ENCODE data around the gene ICAM5. TPM values are rescaled to one million over a fixed set of nuclear protein-coding genes. Genes with fewer than 3 reads are reported as not detected.

ICAM5 gene
- total RNA-seq, 1 experiment from 2014 or later: 2.0 TPM

- Histone ChIP-seq H3K27me3 (ENCODE audit: low read length) (no peaks in the 10 kb centered on the region), H3K27ac (ENCODE audit: low read length) (no peak overlapping the region), H3K9me2 (replicated peaks; ENCODE audit: low read length) (no peaks in the 10 kb centered on the region), H3K4me2 (ENCODE audit: low read length) (no peak overlapping the region), H4K20me1 (ENCODE audit: low read length) (no peaks in the 10 kb centered on the region), H3K36me3 (ENCODE audit: low read depth, low read length) (peaks cover 48% of the 10 kb centered on the region), H3K9me3 (ENCODE audit: low read length) (no peaks in the 10 kb centered on the region), H3K4me1 (ENCODE audit: insufficient read depth, low read length) (peaks cover 4% of the 10 kb centered on the region; the same call in 1 of the 2 replicates), H3F3A (ENCODE audit: low read length, unreplicated experiment) (no peaks in the 10 kb centered on the region), H3K4me3 (ENCODE audit: low read length) (no peak overlapping the region), H2AFZ (ENCODE audit: low read length) (no peak overlapping the region), H3K79me2 (ENCODE audit: low read length) (no peaks in the 10 kb centered on the region), H3K9ac (ENCODE audit: low read length) (no peak overlapping the region)
- CTCF ChIA-PET: no interaction called here
- no peak for DNase-seq
- BruUV-seq (replicated peaks): no TSS peak
- TF ChIP-seq, protein P1, sequence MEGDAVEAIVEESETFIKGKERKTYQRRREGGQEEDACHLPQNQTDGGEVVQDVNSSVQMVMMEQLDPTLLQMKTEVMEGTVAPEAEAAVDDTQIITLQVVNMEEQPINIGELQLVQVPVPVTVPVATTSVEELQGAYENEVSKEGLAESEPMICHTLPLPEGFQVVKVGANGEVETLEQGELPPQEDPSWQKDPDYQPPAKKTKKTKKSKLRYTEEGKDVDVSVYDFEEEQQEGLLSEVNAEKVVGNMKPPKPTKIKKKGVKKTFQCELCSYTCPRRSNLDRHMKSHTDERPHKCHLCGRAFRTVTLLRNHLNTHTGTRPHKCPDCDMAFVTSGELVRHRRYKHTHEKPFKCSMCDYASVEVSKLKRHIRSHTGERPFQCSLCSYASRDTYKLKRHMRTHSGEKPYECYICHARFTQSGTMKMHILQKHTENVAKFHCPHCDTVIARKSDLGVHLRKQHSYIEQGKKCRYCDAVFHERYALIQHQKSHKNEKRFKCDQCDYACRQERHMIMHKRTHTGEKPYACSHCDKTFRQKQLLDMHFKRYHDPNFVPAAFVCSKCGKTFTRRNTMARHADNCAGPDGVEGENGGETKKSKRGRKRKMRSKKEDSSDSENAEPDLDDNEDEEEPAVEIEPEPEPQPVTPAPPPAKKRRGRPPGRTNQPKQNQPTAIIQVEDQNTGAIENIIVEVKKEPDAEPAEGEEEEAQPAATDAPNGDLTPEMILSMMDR (conservative IDR thresholded peaks at IDR 0.05; ENCODE audit: low read depth, low read length): no peak
- TF ChIP-seq EZH2phosphoT487 (IDR thresholded peaks at IDR 0.05; ENCODE audit: borderline replicate concordance, low read length) (no peak), EZH2 (IDR thresholded peaks at IDR 0.05; ENCODE audit: low read length, unreplicated experiment) (no peak)
- POLR2A ChIA-PET (ENCODE audit: unreplicated experiment): no interaction called here
- intact Hi-C loops (cut with micrococcal nuclease): no loop called here
- ATAC-seq: no peak
Observed at GRCh38 chr19:10320602-10321416, 31.1 kb downstream of the ICAM5 start.

DNA sequence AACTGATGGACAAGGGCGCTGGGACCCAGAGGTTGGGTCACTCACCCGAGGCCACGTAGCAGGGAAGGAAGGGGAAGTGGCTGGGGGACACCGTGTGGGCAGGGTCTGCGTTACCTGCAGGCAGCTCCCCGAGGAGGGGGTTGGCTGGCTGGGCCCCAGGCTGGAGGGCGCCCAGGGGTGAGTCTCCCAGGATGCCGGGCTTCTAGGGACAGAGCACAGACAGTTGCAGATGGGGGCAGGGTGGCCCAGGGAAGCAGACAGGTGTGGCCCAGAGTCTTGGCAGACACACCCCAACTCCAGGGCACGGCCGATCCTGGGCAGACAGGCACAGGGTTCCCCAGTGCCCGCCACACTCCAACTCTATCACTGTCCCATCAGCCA lies 31.7 kb downstream of the ICAM5 start:
- TF ChIP-seq EZH2phosphoT487 (IDR thresholded peaks at IDR 0.05; ENCODE audit: borderline replicate concordance, low read length): no peak
- TF ChIP-seq EZH2 (IDR thresholded peaks at IDR 0.05; ENCODE audit: low read length, unreplicated experiment): no peak
- TF ChIP-seq, protein P1 (conservative IDR thresholded peaks at IDR 0.05; ENCODE audit: low read depth, low read length): no peak
- ATAC-seq (peak; percentile 8; the same call in 1 of the 2 replicates), DNase-seq (no peak)
- H3F3A ChIP-seq (ENCODE audit: low read length, unreplicated experiment): no peaks in the 10 kb centered on the region
- H3K4me3 ChIP-seq (ENCODE audit: low read length): no peak overlapping the region
- H3K36me3 ChIP-seq (ENCODE audit: low read depth, low read length): peaks cover 49% of the 10 kb centered on the region
- no peaks in the 10 kb centered on the region for H3K79me2 ChIP-seq (ENCODE audit: low read length)
- no peaks in the 10 kb centered on the region for H3K9me3 ChIP-seq (ENCODE audit: low read length)
- no peaks in the 10 kb centered on the region for H3K9me2 ChIP-seq (replicated peaks; ENCODE audit: low read length)
- no peaks in the 10 kb centered on the region for H3K27me3 ChIP-seq (ENCODE audit: low read length)
- no peak overlapping the region for H3K27ac ChIP-seq (ENCODE audit: low read length)
- H3K4me1 ChIP-seq (ENCODE audit: insufficient read depth, low read length): no peaks in the 10 kb centered on the region
- H4K20me1 ChIP-seq (ENCODE audit: low read length): no peaks in the 10 kb centered on the region
- CTCF ChIA-PET: no interaction called here
- intact Hi-C loops (cut with micrococcal nuclease): no loop called here
- POLR2A ChIA-PET (ENCODE audit: unreplicated experiment): no interaction called here
- H2AFZ ChIP-seq (ENCODE audit: low read length): no peak overlapping the region
- no peak overlapping the region for H3K4me2 ChIP-seq (ENCODE audit: low read length)
- no peak overlapping the region for H3K9ac ChIP-seq (ENCODE audit: low read length)
- no TSS peak for BruUV-seq (replicated peaks)

Measured in PC-3 (cell line).